DMS53 treated with DMSO at 0.1 percent for 48 hours (cell line): ENCODE measurements around the gene IGF2BP2.
"Not testable (repeated sequence)": the region's sequence is repeated elsewhere in the genome, so short reads cannot be mapped to it uniquely, and the experiment has no call there.

ENCODE experiments used
- DNase-seq: peaks from one replicate; lab custom pipeline; 2025; ENCODE audit not compliant: unreplicated experiment; lab: John Stamatoyannopoulos, UW

Gene IGF2BP2

DNA sequence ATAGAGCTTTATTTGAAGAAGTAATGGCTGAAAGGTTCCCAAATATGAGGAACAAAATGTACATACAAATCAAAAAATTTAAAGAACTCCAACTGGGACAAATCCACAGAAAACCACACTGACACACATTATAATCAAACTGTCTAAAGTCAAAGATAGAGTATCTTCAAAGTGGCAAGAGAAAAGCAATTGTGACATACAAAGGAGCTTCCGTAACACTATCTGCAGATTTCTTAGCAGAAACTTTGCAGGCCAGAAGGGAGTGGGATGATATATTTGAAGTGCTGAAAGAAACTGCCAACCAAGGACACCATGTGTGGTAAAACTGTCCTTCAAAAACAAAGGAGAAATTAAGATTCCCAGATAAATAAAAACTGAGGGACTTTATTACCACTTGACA, 146.8 kb downstream of the IGF2BP2 start:
- DNase-seq: no peak

DNA sequence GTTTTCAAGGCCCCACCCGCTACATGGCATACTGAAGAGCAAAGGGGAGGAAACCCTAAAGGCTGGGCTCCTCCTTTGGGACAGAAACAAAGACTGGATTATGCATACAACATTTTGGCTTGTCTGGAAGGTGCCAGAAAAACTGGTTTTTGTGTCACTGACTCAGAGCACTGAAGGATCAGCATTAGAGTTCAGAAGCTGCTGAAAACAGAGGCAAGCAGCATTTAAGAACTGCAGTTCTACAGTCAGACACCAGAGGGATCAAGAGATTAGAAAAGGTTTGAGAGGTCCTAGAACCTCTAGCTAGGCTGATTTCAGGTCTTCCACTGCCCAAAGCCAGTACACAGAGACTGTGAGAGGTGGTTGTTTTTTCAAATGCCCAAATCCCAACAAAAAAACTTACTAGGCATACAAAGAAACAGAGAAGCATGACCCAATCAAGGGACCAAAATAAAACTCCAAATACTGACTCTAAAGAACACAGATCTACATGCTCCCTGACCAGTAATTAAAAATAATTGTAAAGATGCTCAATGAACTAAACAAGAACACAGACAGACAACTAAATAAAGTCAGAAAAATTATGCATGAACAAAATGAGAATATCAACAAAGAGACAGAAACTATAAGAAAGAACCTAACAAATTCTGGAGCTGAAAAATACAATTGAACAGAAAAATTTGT, 147.6 kb downstream of the IGF2BP2 start:
- peak; percentile 20 for DNase-seq

DNA sequence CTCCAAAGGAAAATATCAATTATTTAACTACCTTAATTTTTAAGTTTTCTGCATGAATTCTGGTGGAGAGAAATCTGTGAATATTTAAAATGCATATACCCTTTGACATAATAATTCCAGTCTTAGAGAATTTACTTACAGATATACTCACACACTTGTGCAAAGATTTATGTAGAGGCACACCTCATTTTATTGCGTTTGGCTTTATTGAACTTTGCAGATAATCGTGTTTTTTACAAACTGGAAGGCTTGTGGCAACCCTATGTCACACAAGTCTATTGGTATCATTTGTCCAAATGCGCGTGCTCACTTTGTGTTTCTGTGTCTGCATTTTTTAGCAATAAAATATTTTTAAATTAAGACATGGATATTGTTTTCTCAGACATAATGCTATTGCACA, 157.3 kb downstream of the IGF2BP2 start:
- no peak for DNase-seq

DNA sequence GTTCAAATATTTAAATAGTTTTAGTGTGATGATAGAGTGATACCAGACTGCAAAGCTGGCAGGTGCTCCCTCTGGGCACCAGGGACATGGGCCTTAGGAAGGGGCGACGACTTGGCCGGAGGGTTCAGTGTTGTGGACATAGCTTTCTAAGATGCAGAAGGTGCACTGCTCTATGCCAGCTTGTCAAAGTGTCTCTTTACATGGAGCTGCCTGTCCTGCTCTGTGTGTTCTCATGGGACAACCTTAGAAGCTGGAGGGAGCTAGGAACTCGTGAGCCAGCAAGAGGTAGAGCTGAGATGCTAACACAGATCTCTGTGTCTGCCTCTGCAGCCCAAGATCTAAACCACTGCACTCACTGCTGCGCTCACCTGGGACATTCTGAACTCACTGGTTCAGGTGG, 160.9 kb downstream of the IGF2BP2 start:
- DNase-seq: no peak

DNA sequence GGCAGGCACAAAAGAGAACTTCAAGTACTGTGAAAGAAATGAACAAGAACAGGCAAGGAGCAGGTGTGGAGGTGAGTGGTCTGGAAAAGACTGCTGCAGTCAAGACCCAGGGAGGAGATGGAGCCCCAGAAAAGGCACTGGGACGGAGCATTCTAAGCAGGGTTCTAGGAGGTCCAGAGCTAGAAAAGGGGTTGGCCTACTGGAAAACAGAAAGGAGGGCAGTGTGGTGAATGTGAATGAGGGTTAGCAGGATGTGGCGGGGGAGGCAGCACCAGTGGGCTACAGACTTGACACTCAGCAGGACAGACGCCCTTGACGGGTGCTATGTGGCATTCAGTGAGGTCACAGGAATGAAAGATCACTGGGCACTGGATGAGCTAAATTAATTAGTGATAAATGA, 163.1 kb downstream of the IGF2BP2 start:
- no peak for DNase-seq

DNA sequence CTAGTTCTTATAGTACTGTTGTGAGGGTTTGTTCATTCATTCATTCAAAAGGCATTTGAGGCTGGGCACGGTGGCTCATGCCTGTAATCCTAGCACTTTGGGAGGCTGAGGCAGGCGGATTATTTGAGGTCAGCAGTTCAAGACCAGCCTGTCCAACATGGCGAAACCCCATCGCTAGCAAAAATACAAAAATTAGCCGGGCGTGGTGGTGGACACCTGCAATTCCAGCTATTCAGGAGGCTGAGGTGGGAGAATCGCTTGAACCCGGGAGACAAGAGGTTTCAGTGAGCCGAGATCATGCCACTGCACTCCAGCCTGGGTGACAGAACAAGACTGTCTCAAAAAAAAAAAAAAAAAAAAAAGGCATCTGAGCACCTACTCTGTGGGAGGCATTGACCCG, 163.5 kb downstream of the IGF2BP2 start:
- not testable (repeated sequence) for DNase-seq

DNA sequence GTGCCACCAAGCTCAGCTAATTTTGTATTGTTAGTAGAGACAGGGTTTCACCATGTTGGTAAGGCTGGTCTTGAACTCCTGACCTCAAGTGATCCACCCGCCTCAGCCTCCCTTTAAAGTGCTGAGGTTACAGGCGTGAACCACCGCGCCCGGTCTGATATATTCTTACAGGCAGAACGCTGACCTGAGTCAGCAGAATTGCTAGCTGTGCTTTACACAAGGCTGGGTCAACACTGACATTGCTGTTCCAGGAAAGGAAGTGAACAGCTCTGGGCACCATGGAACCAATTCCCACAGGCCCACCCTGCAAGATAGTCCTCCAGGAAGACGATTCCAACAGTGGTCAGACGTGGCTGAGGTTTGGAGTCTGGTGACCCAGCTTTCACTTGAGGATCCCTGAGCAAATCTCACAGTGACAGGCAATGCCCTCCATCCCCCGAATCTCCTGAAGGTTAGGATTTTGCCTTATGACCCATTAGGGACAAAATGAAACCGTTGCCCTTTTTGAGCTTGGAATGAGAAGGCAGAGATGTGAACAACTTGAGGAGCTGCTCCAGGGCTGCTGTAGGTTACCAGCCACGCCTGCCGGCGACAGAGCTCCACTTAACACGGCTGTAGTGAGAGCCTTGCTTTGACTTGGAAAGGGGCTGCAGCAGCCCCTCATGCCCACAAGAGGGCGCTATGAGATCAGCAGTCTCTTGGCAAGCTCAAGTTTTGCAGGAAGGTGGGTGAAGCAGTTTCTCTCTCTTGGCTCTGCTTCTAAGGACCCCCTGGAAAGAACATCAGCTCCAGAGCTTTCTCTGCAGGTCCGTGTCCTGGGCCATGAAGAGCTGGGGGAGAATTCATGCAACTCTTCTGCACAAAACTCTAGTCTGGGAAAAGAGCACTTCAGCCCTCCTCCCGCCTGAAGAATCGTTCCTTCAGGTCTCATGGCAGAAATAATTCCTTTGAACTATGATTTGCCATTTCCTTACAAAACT, 164.6 kb downstream of the IGF2BP2 start:
- DNase-seq: peak; percentile 36

DNA sequence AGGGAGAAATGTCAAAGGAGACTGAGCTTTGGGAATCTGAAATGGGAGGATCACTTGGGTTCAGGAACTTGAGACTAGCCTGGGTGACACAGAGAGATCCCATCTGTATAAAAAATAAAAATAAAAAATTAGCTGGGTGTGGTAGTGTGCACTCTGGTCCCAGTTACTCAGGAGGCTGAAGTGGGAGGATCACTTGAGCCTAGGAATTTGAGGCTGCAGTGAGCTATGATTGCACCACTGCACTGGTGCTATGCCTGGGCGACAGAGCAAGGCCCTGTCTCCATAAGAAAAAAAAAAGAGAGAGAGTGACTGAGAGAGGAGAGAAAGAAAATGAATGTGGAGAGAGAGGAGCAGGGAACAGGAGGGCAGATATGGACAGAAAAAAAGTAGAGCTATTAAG, 165.9 kb downstream of the IGF2BP2 start:
- no peak for DNase-seq

DNA sequence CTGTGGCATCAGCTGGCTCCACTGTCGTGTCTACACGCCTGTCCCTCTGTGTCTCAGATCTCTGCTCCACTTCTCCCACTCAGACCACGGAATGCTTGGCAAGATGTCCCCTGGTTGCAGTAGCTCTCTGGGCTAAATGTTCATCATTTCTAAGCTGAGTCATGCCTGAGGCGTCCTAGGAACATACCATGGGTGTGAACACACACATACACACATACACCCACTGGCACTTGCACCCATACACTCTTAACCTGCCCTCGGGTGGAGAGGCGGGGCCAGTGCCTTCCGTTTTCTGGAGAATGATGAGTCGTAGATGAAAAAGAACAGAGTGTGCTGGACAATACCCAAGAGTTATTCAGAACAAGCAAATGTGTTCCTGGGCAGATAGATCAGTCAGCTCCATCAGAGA, 166.3 kb downstream of the IGF2BP2 start:
- no peak for DNase-seq

DNA sequence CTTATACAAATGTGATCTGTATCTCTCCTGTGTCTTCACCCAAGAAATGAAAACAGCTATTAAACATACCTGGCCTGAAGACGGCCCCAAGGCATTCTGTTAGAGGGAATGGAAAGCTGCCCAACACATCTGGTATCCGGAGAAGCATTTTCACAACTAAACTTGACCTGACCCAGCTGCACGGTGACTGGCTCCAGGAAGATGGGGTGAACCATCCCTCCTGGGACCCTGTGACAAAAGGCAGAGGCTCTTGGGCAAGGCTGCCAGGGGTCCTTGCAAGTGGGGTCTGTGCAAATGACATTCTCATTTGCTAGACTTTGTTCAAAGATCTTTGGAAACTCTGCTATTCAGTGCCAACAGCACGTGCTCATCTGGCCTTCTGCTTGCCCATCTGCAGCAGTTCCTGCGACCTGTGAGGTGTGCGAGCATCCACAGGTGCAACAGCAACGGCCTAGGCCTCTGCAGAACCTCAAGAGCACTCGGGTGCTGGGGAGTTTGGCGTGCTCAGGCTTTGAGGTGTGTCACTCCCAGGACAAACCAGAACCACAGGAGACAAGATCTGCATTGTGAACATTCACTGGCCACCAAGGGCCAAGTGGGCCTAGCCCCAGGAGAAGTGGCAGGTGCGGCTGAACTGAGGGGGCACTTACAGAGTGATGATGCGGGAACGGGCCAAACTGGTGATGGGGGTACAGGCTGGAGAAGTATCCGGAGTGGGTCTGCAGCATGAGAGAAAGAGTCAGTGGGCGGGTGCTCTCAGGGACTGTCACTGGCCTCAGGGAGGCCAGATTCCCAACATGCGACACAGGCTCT, 166.9 kb downstream of the IGF2BP2 start:
- no peak for DNase-seq

DNA sequence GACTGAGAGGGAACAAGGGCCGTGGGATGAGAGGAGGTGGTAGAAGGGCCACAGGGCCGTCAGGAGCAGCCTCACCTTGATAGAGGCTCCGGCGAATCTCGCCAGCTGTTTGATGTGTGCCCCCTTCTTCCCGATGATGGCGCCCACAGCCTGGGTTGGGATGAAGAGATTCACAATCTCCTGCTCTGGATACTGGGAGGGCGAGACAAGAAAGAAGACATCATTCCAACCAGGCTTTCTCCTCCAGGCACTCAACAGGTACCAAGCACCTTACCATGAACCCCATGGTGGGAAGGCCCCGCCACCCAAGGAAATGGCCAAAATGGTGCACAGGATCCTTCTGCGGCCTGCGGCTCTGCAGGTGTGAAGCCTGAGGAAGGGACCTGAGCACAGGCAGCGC, 167.6 kb downstream of the IGF2BP2 start:
- DNase-seq: no peak

DNA sequence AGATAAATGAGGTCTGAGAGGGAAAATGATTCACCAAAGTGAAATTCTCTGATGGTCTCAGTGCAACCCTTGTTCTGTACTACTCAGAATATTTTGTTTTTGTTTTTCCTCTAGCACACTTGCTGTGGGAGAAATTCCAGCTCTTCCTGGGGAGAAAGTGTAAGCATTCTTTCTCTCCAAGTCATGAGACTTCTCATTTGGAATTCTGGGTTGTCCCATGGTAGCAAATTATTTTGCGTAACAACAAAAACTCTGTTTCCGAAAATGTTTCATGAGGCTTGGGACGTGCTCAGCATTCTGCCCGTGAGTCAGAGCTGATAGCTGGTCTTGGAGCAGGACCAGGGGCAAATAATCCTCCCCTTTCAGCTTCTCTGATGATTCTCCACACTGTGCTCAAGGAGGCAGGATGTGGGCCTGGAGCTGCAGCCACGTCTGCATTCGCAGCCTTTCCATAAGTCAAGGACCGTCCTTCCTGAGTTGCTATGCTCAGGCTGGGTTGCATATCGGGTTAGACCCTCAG, 168.5 kb downstream of the IGF2BP2 start:
- no peak for DNase-seq

DNA sequence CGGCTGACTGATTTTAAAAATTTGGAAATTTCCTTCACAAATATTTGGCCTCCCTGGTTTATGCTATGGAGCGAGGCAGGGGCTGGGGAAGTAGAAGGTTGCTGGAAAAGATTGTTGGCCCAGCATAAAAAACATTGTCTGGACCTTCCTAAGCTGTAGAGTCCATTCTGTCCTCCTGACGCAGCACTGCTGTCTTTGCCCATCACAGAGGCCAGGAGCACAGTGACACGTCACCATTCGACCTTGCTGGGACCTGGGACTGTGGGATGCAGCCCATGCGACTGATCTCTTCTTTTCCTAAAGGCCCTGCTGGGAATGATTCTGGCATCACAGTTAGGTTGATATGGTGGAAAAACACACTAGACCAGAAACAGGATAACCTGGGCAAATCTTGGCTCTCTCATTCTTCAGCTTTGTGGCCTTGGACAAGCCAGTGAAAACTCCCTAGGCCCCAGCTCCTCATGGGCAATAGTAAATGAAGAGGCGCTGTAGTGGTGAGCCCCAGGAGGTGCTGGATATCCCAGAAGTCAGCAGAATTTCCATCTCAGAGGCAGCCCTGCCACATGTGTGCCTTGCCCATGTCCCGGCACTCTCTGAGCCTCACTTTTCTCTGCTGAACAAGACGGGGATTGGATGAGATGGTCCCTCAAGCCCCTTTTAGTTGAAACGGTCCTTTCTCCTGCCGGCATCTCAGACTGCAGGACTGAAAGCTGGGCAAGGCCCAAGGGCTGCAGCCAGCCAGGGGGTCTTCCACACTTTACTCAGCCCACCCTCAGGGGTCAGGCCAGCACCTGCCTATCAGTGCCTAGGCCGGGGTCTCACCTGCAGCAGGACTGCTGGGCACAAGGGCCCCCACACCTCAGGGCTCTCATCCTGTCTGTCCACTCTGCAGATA, 169.2 kb downstream of the IGF2BP2 start:
- DNase-seq: no peak

DNA sequence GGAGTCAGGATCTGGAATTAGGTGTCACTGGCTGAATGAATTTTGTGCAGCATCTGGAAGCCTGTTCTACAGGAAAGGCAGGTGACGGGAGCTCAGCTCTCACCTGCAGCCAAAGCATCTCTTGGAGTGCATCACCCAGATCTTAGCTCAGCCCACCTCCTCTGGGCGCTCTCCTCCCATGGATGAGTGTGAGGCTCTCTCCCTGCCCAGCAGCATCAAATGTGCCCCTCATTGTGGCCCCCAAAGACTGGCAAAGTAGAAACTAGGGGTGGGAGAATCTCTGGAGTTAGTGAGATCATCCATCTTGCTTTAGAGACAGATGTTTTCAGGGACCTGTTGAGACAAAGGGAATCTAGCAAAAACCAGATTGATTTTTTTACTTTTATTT, 170.1 kb downstream of the IGF2BP2 start:
- DNase-seq: no peak

DNA sequence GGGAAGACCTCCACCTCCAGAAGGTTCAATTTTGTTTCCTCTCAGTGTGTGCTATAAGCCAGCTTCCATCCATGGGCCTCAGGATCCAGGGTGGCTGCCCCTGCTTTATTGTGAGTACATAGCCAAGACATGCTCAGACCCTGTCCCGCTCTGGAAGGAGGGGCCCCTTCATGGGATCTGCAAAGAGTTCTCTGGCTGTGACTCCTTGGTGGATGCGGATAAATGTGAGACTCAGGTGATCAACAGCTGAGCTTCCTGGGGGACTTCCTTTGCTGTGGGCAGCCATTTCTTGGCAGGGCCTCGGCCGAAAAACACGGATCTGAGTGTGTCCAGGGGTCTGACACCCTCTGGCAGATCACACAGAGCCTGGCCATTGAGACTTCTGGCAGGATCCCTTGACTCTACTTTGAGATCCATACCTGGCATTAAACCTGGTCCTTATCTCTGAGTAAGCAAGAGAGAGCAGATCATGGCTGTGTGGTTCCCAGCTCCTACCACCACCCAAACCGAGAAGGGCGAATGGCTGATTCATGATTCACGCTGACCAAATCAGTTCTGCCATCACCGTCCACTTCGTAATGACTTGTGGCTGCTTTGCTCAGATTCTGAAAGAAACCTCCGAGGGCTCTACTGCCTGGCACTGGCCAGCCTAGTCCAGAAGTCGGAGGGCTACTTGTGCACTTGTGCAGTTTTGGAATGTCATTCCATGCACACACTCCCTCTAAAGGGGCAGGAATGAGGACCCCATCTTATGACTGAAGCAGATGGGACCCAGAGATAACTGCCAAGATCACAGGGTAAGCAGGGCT, 170.7 kb downstream of the IGF2BP2 start:
- DNase-seq: no peak

DNA sequence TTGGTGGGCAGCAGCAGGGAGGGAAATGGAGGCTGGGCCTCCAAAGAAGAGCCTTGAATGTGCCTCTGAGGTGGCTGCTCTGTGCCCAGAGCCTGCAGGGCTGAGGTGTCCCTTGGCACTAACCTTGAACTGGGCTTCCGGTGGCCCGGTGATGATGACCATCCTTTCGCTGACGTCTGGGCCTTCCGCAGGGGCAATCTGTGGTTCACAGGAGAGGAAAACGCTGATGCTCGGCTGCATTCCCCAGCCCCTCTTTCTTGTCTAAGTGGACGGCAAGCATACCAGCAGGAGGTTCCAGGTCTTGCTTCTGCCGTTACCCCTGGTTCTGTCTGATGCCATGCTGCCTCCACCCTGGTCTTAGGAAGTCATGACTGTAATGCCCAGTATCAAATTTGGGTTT, 172.9 kb downstream of the IGF2BP2 start:
- no peak for DNase-seq

DNA sequence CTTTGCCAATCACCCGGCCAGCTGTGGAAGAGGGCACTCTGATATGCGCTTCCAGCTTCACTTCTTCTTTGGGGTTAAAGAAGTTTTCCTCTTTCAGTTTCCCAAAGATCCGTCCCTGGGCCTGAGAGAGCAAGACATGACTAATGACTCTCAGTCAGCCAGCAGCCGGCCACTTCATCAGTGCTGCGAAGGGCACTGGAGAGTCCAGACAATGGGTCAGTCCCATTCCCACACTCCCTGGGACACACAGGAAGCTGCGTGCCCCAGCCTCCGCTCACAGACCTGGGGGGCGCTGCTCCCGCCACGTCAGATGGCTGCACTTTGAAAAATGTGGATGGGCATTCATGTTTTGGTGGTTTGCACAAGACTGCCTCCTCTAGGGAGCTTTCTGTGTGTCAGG, 175.4 kb downstream of the IGF2BP2 start:
- no peak for DNase-seq

DNA sequence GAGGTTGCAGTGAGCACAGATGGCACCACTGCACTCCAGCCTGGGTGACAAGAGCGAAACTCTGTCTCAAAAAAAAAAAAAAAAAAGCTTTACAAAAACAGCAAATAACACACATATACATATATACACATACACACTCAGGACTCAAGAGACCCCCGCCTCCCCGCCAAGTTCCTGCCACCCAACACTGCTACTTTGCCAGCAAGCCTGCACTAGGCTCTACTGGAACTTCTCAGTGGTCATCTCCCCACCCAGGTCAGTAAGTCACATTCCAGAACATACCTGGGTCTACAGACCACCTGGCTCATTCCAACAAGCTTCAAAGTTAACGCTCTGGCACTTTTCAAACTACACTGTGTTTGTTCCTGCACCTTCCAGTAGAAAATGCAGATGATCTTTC, 176.4 kb downstream of the IGF2BP2 start:
- DNase-seq: no peak

DNA sequence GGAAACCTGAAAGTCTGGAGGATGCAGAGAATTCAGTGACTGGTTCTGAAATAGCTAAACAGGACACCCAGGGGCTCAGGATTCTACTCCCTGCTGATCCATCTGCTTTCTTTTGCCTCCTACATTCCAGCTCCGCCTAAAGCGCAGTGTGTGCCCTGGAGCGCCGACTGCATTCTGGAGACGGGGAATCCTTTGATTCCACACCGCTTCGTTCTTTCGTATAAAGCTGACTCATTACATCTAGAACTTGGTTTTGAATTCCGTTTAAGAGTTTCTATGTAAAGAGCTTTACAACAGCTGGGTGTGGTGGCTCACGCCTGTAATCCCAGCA, 177.0 kb downstream of the IGF2BP2 start:
- DNase-seq: no peak
